Gastroesophageal sphincter (tissue), 4 donors: ENCODE measurements around the gene DSC3. TPM values are rescaled to one million over a fixed set of nuclear protein-coding genes. Genes with fewer than 3 reads are reported as not detected.
A peak's percentile ranks its signal among the peaks of the same experiment; 100 is the strongest.
"Not testable (repeated sequence)": the region's sequence is repeated elsewhere in the genome, so short reads cannot be mapped to it uniquely, and the experiment has no call there.

Experiments
- ATAC-seq: fragments of 150-250 bp; one replicate; pipeline ENCODE4 v1.9.1; 2016; ENCODE audit warnings: mild to moderate bottlenecking, moderate library complexity
- H3K27ac ChIP-seq, 4 donors: fragments of 200-600 bp; sonication (generic) in 3 of 4; 1 replicate in 3 of 4; 2 replicates in 1 of 4; pipeline ENCODE4 v1.5.1; 2016 to 2019
- H3K27me3 ChIP-seq: fragments of 200-600 bp; sonication (generic); one replicate; pipeline ENCODE4 v1.5.1; 2019
- H3K36me3 ChIP-seq, 2 donors: fragments of 200-600 bp; sonication (generic); one replicate each; pipeline ENCODE4 v1.5.1; 2019; ENCODE audit warnings: control low read depth in 1 of 2
- H3K4me1 ChIP-seq, 3 donors: fragments of 200-600 bp; sonication (generic); 1 replicate in 2 of 3; 2 replicates in 1 of 3; pipeline ENCODE4 v1.5.1; 2016 to 2019; ENCODE audit warnings: control low read depth in 2 of 3
- H3K4me3 ChIP-seq, 2 donors: fragments of 200-600 bp; sonication (generic); one replicate each; pipeline ENCODE4 v1.5.1; 2019; ENCODE audit warnings: mild to moderate bottlenecking in 1 of 2, moderate library complexity in 1 of 2
- H3K9me3 ChIP-seq, 3 donors: fragments of 200-600 bp; sonication (generic); one replicate each; pipeline ENCODE4 v1.5.1; 2017 to 2019; ENCODE audit warnings: control low read depth in 2 of 3
- EP300 ChIP-seq: sonication (generic); formaldehyde crosslinking; IDR thresholded peaks from one replicate; pipeline ENCODE4 v1.6.1; 2017; ENCODE audit warnings: antibody characterized with exemption, mild to moderate bottlenecking
- POLR2A ChIP-seq, 2 donors: fragments of 450-650 bp; IDR thresholded peaks; one replicate each; pipeline ENCODE4 v1.6.1; 2017; ENCODE audit warnings: antibody characterized with exemption in 2 of 2, mild to moderate bottlenecking in 2 of 2, moderate library complexity in 1 of 2
- POLR2AphosphoS5 ChIP-seq: sonication (generic); formaldehyde crosslinking; IDR thresholded peaks from one replicate; pipeline ENCODE4 v1.6.1; 2017; ENCODE audit warnings: antibody characterized with exemption
- WGBS, 2 donors: methylation state at CpG; one replicate each; pipeline ENCODE4 v1.1.5; 2018; ENCODE audit warnings: low coverage in 1 of 2; 5-methylcytosine and 5-hydroxymethylcytosine counted together
- total RNA-seq, 4 donors: library from RNA; depleted of rRNA; stranded (reverse); fragments of >200 nt; gene quantifications; one replicate each; pipeline ENCODE4 v1.1.0, GENCODE V29; 2016
- TF ChIP-seq, protein P1 (sequence below), 4 experiments: fragments of 200-600 bp in 2 of 4; fragments of 450-650 bp in 2 of 4; sonication (generic) in 1 of 4; IDR thresholded peaks; one replicate each; pipeline ENCODE4 v1.5.1; 2017 to 2019; ENCODE audit warnings: antibody characterized with exemption in 4 of 4, mild to moderate bottlenecking in 2 of 4, moderate library complexity in 2 of 4

The DSC3 gene
- total RNA-seq, 4 donors from 2014 or later: 0.27 to 17.1 (median 0.51) TPM

DNA sequence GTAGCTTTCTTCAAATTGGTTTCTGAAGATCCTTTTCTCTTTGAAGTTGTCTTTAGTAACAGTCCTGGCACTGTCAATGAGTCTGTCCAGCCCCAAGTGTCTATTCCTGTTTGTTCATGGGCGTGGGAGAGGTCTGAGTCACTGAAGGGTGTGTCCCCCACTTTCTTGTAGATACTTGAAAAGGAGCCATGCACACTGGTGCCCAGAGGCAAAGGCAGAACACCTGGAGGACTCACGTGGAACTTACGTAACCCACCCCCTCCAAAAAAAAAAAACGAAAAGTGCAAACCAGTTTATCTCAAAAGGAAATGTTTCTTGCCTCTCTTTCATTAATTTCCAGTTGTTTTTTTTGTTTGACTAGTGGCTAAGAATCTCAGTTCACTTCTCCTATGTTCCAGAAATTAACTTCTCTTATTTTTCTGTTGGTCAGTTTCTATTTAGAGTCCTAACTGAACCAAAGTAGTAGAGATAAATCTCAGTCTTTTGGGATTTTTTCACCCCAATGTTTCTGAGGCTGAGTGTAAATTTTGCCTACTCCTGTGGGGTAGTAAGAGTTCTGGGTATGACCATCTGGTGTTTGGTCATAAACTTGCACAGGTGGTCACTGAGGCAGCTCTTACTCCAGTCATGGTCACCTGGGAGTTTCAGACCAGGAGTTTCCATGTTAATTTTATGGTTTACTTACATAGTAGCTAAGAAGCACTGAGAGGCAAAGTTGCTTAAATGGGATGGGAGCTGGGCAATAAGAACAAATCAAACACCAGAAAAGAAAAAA lies 54.9 kb downstream of the DSC3 start:
- TF ChIP-seq POLR2A (IDR thresholded peaks at IDR 0.05) (no peak), EP300 (no peak), POLR2AphosphoS5 (no peak)
- TF ChIP-seq, protein P1, sequence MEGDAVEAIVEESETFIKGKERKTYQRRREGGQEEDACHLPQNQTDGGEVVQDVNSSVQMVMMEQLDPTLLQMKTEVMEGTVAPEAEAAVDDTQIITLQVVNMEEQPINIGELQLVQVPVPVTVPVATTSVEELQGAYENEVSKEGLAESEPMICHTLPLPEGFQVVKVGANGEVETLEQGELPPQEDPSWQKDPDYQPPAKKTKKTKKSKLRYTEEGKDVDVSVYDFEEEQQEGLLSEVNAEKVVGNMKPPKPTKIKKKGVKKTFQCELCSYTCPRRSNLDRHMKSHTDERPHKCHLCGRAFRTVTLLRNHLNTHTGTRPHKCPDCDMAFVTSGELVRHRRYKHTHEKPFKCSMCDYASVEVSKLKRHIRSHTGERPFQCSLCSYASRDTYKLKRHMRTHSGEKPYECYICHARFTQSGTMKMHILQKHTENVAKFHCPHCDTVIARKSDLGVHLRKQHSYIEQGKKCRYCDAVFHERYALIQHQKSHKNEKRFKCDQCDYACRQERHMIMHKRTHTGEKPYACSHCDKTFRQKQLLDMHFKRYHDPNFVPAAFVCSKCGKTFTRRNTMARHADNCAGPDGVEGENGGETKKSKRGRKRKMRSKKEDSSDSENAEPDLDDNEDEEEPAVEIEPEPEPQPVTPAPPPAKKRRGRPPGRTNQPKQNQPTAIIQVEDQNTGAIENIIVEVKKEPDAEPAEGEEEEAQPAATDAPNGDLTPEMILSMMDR (IDR thresholded peaks at IDR 0.05): no peak
- no peak overlapping the region for H3K4me3 ChIP-seq
- H3K27me3 ChIP-seq: no peaks in the 10 kb centered on the region
- H3K4me1 ChIP-seq: no peaks in the 10 kb centered on the region
- no peak overlapping the region for H3K27ac ChIP-seq
- no peaks in the 10 kb centered on the region for H3K9me3 ChIP-seq
- WGBS, 2 donors: 43 to 71% methylated on average over 1 to 4 of the region's 4 CpGs
- H3K36me3 ChIP-seq: no peaks in the 10 kb centered on the region
- no peak for ATAC-seq

DNA sequence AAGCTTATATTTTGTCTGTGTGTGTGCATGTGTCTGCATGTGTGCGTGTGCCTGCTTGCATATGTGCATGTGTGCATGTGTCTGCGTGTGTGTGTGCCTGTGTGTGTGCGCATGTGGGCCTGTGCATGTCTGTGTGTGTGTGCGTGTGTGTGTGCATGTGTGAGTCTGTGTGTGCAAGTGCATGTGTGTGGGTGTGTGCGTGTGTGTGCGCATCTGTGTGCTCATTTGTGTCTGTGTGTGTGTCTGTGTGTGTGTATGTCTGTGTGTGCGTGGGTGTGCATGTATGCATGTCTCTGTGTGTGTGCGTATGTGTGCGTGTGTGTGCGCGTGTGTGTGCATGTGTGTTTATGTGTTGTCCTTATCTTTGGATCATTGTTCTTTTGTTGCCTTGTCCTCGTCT lies 56.8 kb downstream of the DSC3 start:
- H3K4me3 ChIP-seq: no peak overlapping the region
- H3K27me3 ChIP-seq: no peaks in the 10 kb centered on the region
- TF ChIP-seq, protein P1 (IDR thresholded peaks at IDR 0.05): no peak
- no peak for TF ChIP-seq EP300
- no peak for TF ChIP-seq POLR2AphosphoS5
- TF ChIP-seq POLR2A (IDR thresholded peaks at IDR 0.05): no peak
- H3K4me1 ChIP-seq: no peaks in the 10 kb centered on the region
- H3K27ac ChIP-seq: no peak overlapping the region
- ATAC-seq: no peak
- no peaks in the 10 kb centered on the region for H3K9me3 ChIP-seq
- H3K36me3 ChIP-seq: no peaks in the 10 kb centered on the region
- 85 to 97% methylated on average over 5 to 9 of the region's 12 CpGs for WGBS, 2 donors

DNA sequence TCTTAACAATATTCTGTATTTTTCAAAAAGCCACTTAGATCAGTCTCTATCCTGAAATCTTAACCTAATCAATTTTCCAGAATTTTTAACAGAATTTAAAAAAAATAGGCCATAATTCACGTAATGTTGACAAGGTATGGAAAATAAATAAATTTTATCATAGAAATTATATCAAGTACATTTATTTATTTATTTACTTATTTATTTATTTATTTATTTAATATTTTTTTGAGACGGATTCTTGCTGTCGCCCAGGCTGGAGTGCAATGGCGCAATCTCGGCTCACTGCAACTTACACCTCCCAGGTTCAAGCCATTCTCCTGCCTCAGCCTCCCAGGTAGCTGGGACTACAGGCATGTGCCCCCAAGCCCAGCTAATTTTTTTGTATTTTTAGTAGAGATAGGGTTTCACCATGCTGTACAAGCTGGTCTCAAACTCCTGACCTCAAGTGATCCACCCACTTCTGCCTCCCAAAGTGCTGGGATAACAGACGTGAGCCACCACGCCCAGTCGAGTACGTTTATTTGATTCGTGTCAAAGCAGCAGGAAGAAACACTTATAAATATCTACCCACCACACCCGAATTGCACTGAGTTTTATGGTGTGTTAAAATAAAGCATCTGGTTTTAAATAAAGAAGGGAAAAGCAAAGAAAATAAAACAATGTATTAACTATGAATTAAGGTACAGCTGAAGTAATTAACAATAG lies 60.1 kb downstream of the DSC3 start:
- H3K4me3 ChIP-seq: no peak overlapping the region
- no peaks in the 10 kb centered on the region for H3K4me1 ChIP-seq
- no peaks in the 10 kb centered on the region for H3K9me3 ChIP-seq
- ATAC-seq: no peak
- no peaks in the 10 kb centered on the region for H3K27me3 ChIP-seq
- 76 to 81% methylated on average over 7 to 10 of the region's 11 CpGs for WGBS, 2 donors
- H3K27ac ChIP-seq: no peak overlapping the region
- no peaks in the 10 kb centered on the region for H3K36me3 ChIP-seq
- no peak for TF ChIP-seq POLR2A (IDR thresholded peaks at IDR 0.05)
- TF ChIP-seq, protein P1 (IDR thresholded peaks at IDR 0.05): no peak
- no peak for TF ChIP-seq EP300
- no peak for TF ChIP-seq POLR2AphosphoS5

DNA sequence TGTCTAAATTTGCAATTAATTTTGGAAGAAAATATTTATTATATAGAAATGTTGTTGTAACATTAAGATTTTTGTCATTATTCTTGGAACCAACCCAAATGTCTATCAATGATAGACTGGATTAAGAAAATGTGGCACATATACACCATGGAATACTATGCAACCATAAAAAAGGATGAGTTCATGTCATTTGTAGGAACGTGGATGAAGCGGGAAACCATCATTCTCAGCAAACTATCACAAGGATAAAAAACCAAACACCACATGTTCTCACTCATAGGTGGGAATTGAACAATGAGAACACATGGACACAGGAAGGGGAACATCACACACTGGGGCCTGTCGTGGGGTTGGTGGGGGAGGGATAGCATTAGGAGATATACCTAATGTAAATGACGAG lies 64.5 kb downstream of the DSC3 start:
- WGBS, 2 donors: 73 to 92% methylated on average over 4 of the region's 4 CpGs
- H3K27me3 ChIP-seq, H3K4me1 ChIP-seq, H3K4me3 ChIP-seq, H3K36me3 ChIP-seq, H3K27ac ChIP-seq, ATAC-seq, H3K9me3 ChIP-seq: not testable (repeated sequence)

DNA sequence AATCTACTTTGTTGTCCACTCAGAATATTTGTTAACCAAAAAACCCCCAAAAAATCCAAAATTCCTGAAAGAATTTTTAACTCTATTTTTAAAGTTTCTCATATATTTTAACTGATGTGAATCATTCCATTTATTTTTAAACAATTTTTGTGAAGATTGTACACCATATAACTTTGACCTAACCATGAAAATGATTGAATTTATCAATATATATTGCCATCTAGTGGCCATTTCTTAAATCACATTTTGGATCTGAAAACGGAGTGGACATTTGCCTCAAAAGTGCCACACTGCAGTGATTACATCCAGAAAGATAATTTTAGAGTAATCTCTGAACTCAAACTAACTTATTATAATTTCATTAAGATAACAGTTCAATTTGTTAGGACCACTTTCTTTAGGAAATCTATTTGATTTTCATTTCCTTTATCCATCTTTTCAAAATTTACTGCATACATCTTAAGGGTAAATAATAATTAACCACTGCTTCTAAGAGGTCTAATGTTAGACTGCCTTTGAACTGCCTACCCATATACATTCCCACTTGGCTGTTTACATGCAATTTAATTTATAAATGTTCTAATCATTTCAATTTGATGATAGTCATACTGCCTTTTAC lies 71.1 kb downstream of the DSC3 start:
- TF ChIP-seq POLR2A (IDR thresholded peaks at IDR 0.05): no peak
- TF ChIP-seq, protein P1 (IDR thresholded peaks at IDR 0.05): peak; percentile 40 to 59 (median 52)
- Histone ChIP-seq H3K4me3 (no peak overlapping the region), H3K4me1 (peaks cover 0 to 4% (median 0%) of the 10 kb centered on the region in 3 donors), H3K36me3 (no peaks in the 10 kb centered on the region), H3K9me3 (no peaks in the 10 kb centered on the region), H3K27me3 (peaks cover 5% of the 10 kb centered on the region), H3K27ac (no peak overlapping the region)
- 0 to 8% methylated on average over 1 of the region's 1 CpG for WGBS, 2 donors
- ATAC-seq: no peak
